H9 (cell line): ENCODE measurements around the gene KCNV2. TPM values are rescaled to one million over a fixed set of nuclear protein-coding genes. Genes with fewer than 3 reads are reported as not detected.

Experiments
- DNase-seq: peaks from one replicate; pipeline ENCODE4 v3.0.0-alpha.2; 2017
- H2AFZ ChIP-seq: one replicate; pipeline ENCODE4 v1.6.1; 2013; ENCODE audit warnings: mild to moderate bottlenecking, low read length, control low read depth, moderate library complexity
- H2AK5ac ChIP-seq: 2 replicates; pipeline ENCODE4 v1.6.1; 2013; ENCODE audit warnings: low read length, control low read depth, mixed read lengths; ENCODE audit not compliant: insufficient read length
- H2BK120ac ChIP-seq: one replicate; pipeline ENCODE4 v1.6.1; 2013; ENCODE audit warnings: low read depth, mild to moderate bottlenecking, low read length, control low read depth, inconsistent platforms; ENCODE audit not compliant: poor library complexity, severe bottlenecking
- H2BK12ac ChIP-seq: 2 replicates; pipeline ENCODE4 v1.6.1; 2013; ENCODE audit warnings: low read length, control low read depth, mixed read lengths, low read depth; ENCODE audit not compliant: insufficient read length
- H2BK15ac ChIP-seq: 2 replicates; pipeline ENCODE4 v1.6.1; 2013; ENCODE audit warnings: low read depth, low read length, control low read depth
- H2BK20ac ChIP-seq: one replicate; pipeline ENCODE4 v1.6.1; 2013; ENCODE audit warnings: low read depth, mild to moderate bottlenecking, low read length, control low read depth, inconsistent platforms; ENCODE audit not compliant: poor library complexity, severe bottlenecking
- H2BK5ac ChIP-seq: 2 replicates; pipeline ENCODE4 v1.6.1; 2013; ENCODE audit warnings: low read length, control low read depth, mixed read lengths; ENCODE audit not compliant: insufficient read length
- H3K14ac ChIP-seq: 2 replicates; pipeline ENCODE4 v1.6.1; 2013; ENCODE audit warnings: low read length, control low read depth; ENCODE audit not compliant: insufficient read depth
- H3K18ac ChIP-seq: 2 replicates; pipeline ENCODE4 v1.6.1; 2013; ENCODE audit warnings: low read depth, mild to moderate bottlenecking, mixed read lengths, low read length, control low read depth; ENCODE audit not compliant: insufficient read length
- H3K23ac ChIP-seq: 2 replicates; pipeline ENCODE4 v1.6.1; 2013; ENCODE audit warnings: low read length, control low read depth, mixed read lengths, low read depth; ENCODE audit not compliant: insufficient read length
- H3K23me2 ChIP-seq: 2 replicates; pipeline ENCODE4 v1.6.1; 2013; ENCODE audit warnings: low read depth, mild to moderate bottlenecking, mixed read lengths, low read length, control low read depth; ENCODE audit not compliant: insufficient read length, poor library complexity, severe bottlenecking
- H3K27ac ChIP-seq: 2 replicates; pipeline ENCODE4 v1.5.1; 2013; ENCODE audit warnings: low read length, control low read depth, mixed read lengths, low read depth; ENCODE audit not compliant: insufficient read length
- H3K27me3 ChIP-seq: 2 replicates; pipeline ENCODE4 v1.6.1; 2013; ENCODE audit warnings: low read length, control low read depth, inconsistent platforms; ENCODE audit not compliant: insufficient read depth
- H3K4ac ChIP-seq: 2 replicates; pipeline ENCODE4 v1.6.1; 2013; ENCODE audit warnings: low read depth, mild to moderate bottlenecking, control low read depth, inconsistent platforms, low read length, moderate library complexity
- H3K4me1 ChIP-seq: 2 replicates; pipeline ENCODE4 v1.6.1; 2013; ENCODE audit warnings: low read length, control low read depth, inconsistent platforms; ENCODE audit not compliant: insufficient read depth
- H3K4me2 ChIP-seq: 2 replicates; pipeline ENCODE4 v1.6.1; 2013; ENCODE audit warnings: low read length, control low read depth, mixed read lengths; ENCODE audit not compliant: insufficient read length, insufficient read depth
- H3K56ac ChIP-seq: 2 replicates; pipeline ENCODE4 v1.6.1; 2013; ENCODE audit warnings: low read depth, mild to moderate bottlenecking, mixed read lengths, low read length, control low read depth; ENCODE audit not compliant: insufficient read length
- H3K79me1 ChIP-seq: 2 replicates; pipeline ENCODE4 v1.6.1; 2013; ENCODE audit warnings: low read depth, mild to moderate bottlenecking, moderate library complexity, low read length, control low read depth, inconsistent platforms; ENCODE audit not compliant: insufficient read depth, poor library complexity, severe bottlenecking
- H3K79me2 ChIP-seq: 2 replicates; pipeline ENCODE4 v1.6.1; 2013; ENCODE audit warnings: low read length, control low read depth, inconsistent platforms; ENCODE audit not compliant: insufficient read depth
- H3K9ac ChIP-seq: 2 replicates; pipeline ENCODE4 v1.6.1; 2013; ENCODE audit warnings: low read length, control low read depth, mixed read lengths; ENCODE audit not compliant: insufficient read length; ENCODE audit errors: extremely low read depth
- H3K9me3 ChIP-seq: one replicate; pipeline ENCODE4 v1.6.1; 2013; ENCODE audit warnings: low read depth, low read length, inconsistent platforms; ENCODE audit not compliant: control insufficient read depth
- H3T11ph ChIP-seq: one replicate; pipeline ENCODE4 v1.6.1; 2013; ENCODE audit warnings: mild to moderate bottlenecking, low read length, control low read depth, inconsistent platforms
- H4K20me1 ChIP-seq: one replicate; pipeline ENCODE4 v1.6.1; 2013; ENCODE audit not compliant: control insufficient read depth, insufficient read length, insufficient read depth
- H4K5ac ChIP-seq: 2 replicates; pipeline ENCODE4 v1.6.1; 2013; ENCODE audit warnings: low read depth, mild to moderate bottlenecking, mixed read lengths, low read length, control low read depth; ENCODE audit not compliant: insufficient read length
- H4K8ac ChIP-seq: replicated peaks from 2 replicates; pipeline ENCODE4 v1.6.1; 2013; ENCODE audit warnings: low read length, control low read depth, mixed read lengths, low read depth; ENCODE audit not compliant: insufficient read length
- H4K91ac ChIP-seq: 2 replicates; pipeline ENCODE4 v1.6.1; 2013; ENCODE audit warnings: low read depth, mild to moderate bottlenecking, moderate library complexity, mixed read lengths, low read length, control low read depth; ENCODE audit not compliant: insufficient read length
- H3K27ac Mint-ChIP-seq, 3 experiments: 2 replicates in 2 of 3; 3 replicates in 1 of 3; pipeline ENCODE4 v1.8.0; 2020 to 2021; ENCODE audit warnings: mixed read lengths in 3 of 3, mild to moderate bottlenecking in 1 of 3, moderate library complexity in 1 of 3
- H3K27me3 Mint-ChIP-seq: 2 replicates; pipeline ENCODE4 v1.8.0; 2021; ENCODE audit warnings: low read depth, mild to moderate bottlenecking, moderate library complexity, mixed read lengths
- H3K36me3 Mint-ChIP-seq, 3 experiments: 2 replicates in 2 of 3; 3 replicates in 1 of 3; pipeline ENCODE4 v1.8.0; 2020 to 2021; ENCODE audit warnings: low read depth in 3 of 3, mixed read lengths in 3 of 3; ENCODE audit not compliant: insufficient read depth in 1 of 3
- H3K4me1 Mint-ChIP-seq, 2 experiments: 2 replicates each; pipeline ENCODE4 v1.8.0; 2020; ENCODE audit warnings: mixed read lengths in 2 of 2
- H3K4me3 Mint-ChIP-seq, 2 experiments: 2 replicates in 1 of 2; 3 replicates in 1 of 2; pipeline ENCODE4 v1.8.0; 2020 to 2021; ENCODE audit warnings: mild to moderate bottlenecking in 2 of 2, mixed read lengths in 2 of 2, moderate library complexity in 1 of 2
- H3K9me3 Mint-ChIP-seq, 2 experiments: 2 replicates in 1 of 2; 3 replicates in 1 of 2; pipeline ENCODE4 v1.8.0; 2020; ENCODE audit warnings: mild to moderate bottlenecking in 2 of 2, mixed read lengths in 2 of 2, moderate library complexity in 1 of 2
- CTCF ChIP-seq: fragments of 200-600 bp; sonication (generic); conservative IDR thresholded peaks from 3 replicates; pipeline ENCODE4 v1.8.0; 2021; ENCODE audit warnings: antibody characterized with exemption, mild to moderate bottlenecking
- WGBS: extraction: QIAGEN DNeasy Blood & Tissue Kit; methylation state at CpG from one replicate; pipeline ENCODE4 v1.1.7; 2013; ENCODE audit warnings: missing lambda C conversion rate, low lambda C conversion rate, mixed read lengths; ENCODE audit not compliant: insufficient read length; ENCODE audit errors: extremely low coverage; 5-methylcytosine and 5-hydroxymethylcytosine counted together
- total RNA-seq: library from RNA; stranded (reverse); gene quantifications from 2 replicates; pipeline ENCODE4 v1.2.1, GENCODE V29; 2021

The KCNV2 gene
- total RNA-seq, 1 experiment from 2014 or later: not detected

- WGBS: no CpG with 5 or more reads among the region's 4 CpGs
- H3K27me3 Mint-ChIP-seq: no peaks in the 10 kb centered on the region
- H3K4ac ChIP-seq: no peak overlapping the region
- no peak overlapping the region for H3K56ac ChIP-seq
- no peak overlapping the region for H3K27ac ChIP-seq
- no peak overlapping the region for H3K23ac ChIP-seq
- H2BK20ac ChIP-seq: no peak overlapping the region
- H3K4me3 Mint-ChIP-seq: no peak overlapping the region
- peaks cover 4 to 10% (median 7%) of the 10 kb centered on the region in 3 experiments; a peak in 5 of 7 replicates for H3K36me3 Mint-ChIP-seq
- H3K27me3 ChIP-seq: no peaks in the 10 kb centered on the region
- no peaks in the 10 kb centered on the region for H4K20me1 ChIP-seq
- H2BK5ac ChIP-seq: no peak overlapping the region
- no peak for DNase-seq
- H4K8ac ChIP-seq: no peak overlapping the region
- H2AFZ ChIP-seq: no peak overlapping the region
- H3K4me1 ChIP-seq: no peaks in the 10 kb centered on the region
- no peak overlapping the region for H2AK5ac ChIP-seq
- no peaks in the 10 kb centered on the region for H3K23me2 ChIP-seq
- no peak overlapping the region for H3K4me2 ChIP-seq
- no peak overlapping the region for H2BK120ac ChIP-seq
- H4K5ac ChIP-seq: no peak overlapping the region
- H3K18ac ChIP-seq: no peak overlapping the region
- no peaks in the 10 kb centered on the region for H3K79me2 ChIP-seq
- no peaks in the 10 kb centered on the region for H3K79me1 ChIP-seq
- H3K9ac ChIP-seq: no peak overlapping the region
- H4K91ac ChIP-seq: no peak overlapping the region
- H3T11ph ChIP-seq: no peak overlapping the region
- no peak overlapping the region for H2BK15ac ChIP-seq
- no peak for TF ChIP-seq CTCF
- H3K14ac ChIP-seq: no peak overlapping the region
- H3K9me3 Mint-ChIP-seq: no peaks in the 10 kb centered on the region; a peak in 1 of 5 replicates
- peaks cover 15 to 16% of the 10 kb centered on the region in 2 experiments for H3K4me1 Mint-ChIP-seq
- no peaks in the 10 kb centered on the region for H3K9me3 ChIP-seq
- H3K27ac Mint-ChIP-seq: no peak overlapping the region
- H2BK12ac ChIP-seq: no peak overlapping the region
Measured at GRCh38 chr9:2723376-2724065, 6.2 kb downstream of the KCNV2 start.
